ENCODE data around the gene DLG5. TPM values are rescaled to one million over a fixed set of nuclear protein-coding genes. Genes with fewer than 3 reads are reported as not detected.

The DLG5 gene
- total RNA-seq, 2 experiments from 2014 or later = 3.0 to 4.8 TPM

GRCh38 chr10:77825965-77826364, 100.6 kb downstream of the DLG5 start:
- CTCF ChIA-PET = no interaction called here
- no peaks in the 10 kb centered on the region for H3K27me3 Mint-ChIP-seq

GRCh38 chr10:77824908-77825307, 101.6 kb downstream of the DLG5 start:
- Mint-ChIP-seq H3K27ac (no peak overlapping the region), H3K36me3 (no peaks in the 10 kb centered on the region), H3K4me3 (no peak overlapping the region), H3K9me3 (ENCODE audit: low read depth) (no peaks in the 10 kb centered on the region), H3K27me3 (no peaks in the 10 kb centered on the region), H3K4me1 (peaks cover 7% of the 10 kb centered on the region)
- DNase-seq (no peak), ATAC-seq (no peak)
- CTCF ChIA-PET = interaction anchor here (0.6 to 0.9 kb wide), 3 partner anchors 12 to 1300 kb away, joined by 3 read pairs; no protein-coding TSS in a partner anchor

More at GRCh38 chr10:77825965-77826364, 100.6 kb downstream of the DLG5 start:
- H3K27ac Mint-ChIP-seq = no peak overlapping the region
- H3K4me1 Mint-ChIP-seq = no peaks in the 10 kb centered on the region
- no peak for ATAC-seq
- no peaks in the 10 kb centered on the region for H3K36me3 Mint-ChIP-seq
- no peaks in the 10 kb centered on the region for H3K9me3 Mint-ChIP-seq (ENCODE audit: low read depth)
- no peak for DNase-seq
- H3K4me3 Mint-ChIP-seq = no peak overlapping the region

DNA sequence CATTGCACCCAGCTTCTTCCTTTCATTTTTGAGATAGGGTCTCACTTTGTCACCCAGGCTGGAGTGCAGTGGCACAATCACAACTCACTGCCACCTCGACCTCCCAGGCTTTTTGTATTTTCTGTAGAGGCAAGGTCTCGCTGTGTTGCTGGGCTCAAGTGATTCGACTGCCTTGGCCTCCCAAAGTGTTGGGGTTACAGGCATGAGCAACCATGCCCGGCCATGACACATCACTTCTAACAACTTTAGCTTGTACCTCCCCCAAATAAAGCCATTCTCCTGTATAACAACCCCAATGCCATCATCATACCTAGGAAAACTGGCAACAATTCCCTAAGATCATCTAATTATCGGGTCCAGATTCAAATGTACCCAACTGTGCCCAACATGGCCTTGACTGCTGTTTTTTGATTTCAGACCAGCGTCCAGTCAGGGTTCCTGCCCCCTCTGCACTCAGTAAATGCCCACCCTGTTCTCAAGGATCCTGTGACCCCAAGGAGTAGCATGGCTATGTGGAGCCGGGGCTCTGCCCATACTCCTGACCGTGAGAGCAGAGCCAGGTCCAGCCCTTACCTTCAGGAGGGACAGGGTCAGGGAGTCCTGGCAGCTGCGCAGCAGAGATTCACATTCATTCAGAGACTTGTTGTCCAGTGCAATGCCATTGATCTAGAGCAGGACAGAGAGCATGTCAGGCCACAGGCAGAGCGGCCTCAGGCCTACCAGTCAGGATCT, 102.6 kb downstream of the DLG5 start:
- ATAC-seq (no peak), DNase-seq (no peak)
- Mint-ChIP-seq H3K27me3 (no peaks in the 10 kb centered on the region), H3K9me3 (ENCODE audit: low read depth) (no peaks in the 10 kb centered on the region), H3K4me3 (no peak overlapping the region), H3K27ac (no peak overlapping the region), H3K36me3 (no peaks in the 10 kb centered on the region), H3K4me1 (peaks cover 7% of the 10 kb centered on the region)
- CTCF ChIA-PET = no interaction called here

GRCh38 chr10:77821551-77821950, 105.0 kb downstream of the DLG5 start:
- CTCF ChIA-PET = interaction anchor here (1.3 kb wide), 1 partner anchor 16 kb away, joined by 3 read pairs; no protein-coding TSS in a partner anchor
- DNase-seq = no peak
- ATAC-seq = no peak
- Mint-ChIP-seq H3K4me3 (no peak overlapping the region), H3K9me3 (ENCODE audit: low read depth) (no peaks in the 10 kb centered on the region), H3K4me1 (peaks cover 7% of the 10 kb centered on the region), H3K36me3 (no peaks in the 10 kb centered on the region), H3K27me3 (no peaks in the 10 kb centered on the region), H3K27ac (no peak overlapping the region)

DNA sequence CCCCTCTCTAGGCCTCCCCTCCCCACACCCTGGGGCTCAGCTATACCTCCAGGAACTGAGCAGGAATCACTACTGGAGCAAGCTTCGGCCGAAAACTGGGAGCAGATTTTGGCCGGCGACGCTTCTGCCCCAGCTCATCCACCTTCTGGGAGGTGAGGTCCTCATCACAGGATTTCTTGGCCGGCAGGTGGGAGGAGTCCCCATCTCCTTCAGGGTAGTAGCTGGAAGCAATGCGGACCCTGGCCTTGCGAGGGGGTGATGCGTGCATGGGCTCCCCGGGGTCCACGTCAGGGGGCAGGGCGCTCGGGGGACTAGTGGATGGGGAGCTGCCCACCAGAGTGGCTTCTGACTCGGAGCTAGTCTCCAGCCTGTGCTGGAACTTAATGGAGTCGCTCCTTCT, 105.5 kb downstream of the DLG5 start:
- peaks cover 7% of the 10 kb centered on the region for H3K4me1 Mint-ChIP-seq
- CTCF ChIA-PET = interaction anchor here (1.0 to 1.3 kb wide), 2 partner anchors 17 to 31 kb away, joined by 3 read pairs; no protein-coding TSS in a partner anchor
- no peaks in the 10 kb centered on the region for H3K36me3 Mint-ChIP-seq
- DNase-seq (no peak), ATAC-seq (no peak)
- no peak overlapping the region for H3K4me3 Mint-ChIP-seq
- no peaks in the 10 kb centered on the region for H3K9me3 Mint-ChIP-seq (ENCODE audit: low read depth)
- H3K27ac Mint-ChIP-seq = no peak overlapping the region
- H3K27me3 Mint-ChIP-seq = no peaks in the 10 kb centered on the region

GRCh38 chr10:77820349-77820748, 106.2 kb downstream of the DLG5 start:
- H3K27me3 Mint-ChIP-seq = no peaks in the 10 kb centered on the region
- ATAC-seq (peak; percentile 33), DNase-seq (no peak)
- H3K36me3 Mint-ChIP-seq = no peaks in the 10 kb centered on the region
- CTCF ChIA-PET = interaction anchor here (1.0 to 1.7 kb wide), 2 partner anchors 18 to 32 kb away, joined by 3 to 4 read pairs; no protein-coding TSS in a partner anchor
- H3K9me3 Mint-ChIP-seq (ENCODE audit: low read depth) = no peaks in the 10 kb centered on the region
- peak overlapping the region; percentile 9 for H3K27ac Mint-ChIP-seq
- peaks cover 7% of the 10 kb centered on the region for H3K4me1 Mint-ChIP-seq
- no peak overlapping the region for H3K4me3 Mint-ChIP-seq

GRCh38 chr10:77819210-77820112, 107.1 kb downstream of the DLG5 start:
- no peak for ATAC-seq
- CTCF ChIA-PET = interaction anchor here (1.7 kb wide), 1 partner anchor 19 kb away, joined by 4 read pairs; no protein-coding TSS in a partner anchor

DNA sequence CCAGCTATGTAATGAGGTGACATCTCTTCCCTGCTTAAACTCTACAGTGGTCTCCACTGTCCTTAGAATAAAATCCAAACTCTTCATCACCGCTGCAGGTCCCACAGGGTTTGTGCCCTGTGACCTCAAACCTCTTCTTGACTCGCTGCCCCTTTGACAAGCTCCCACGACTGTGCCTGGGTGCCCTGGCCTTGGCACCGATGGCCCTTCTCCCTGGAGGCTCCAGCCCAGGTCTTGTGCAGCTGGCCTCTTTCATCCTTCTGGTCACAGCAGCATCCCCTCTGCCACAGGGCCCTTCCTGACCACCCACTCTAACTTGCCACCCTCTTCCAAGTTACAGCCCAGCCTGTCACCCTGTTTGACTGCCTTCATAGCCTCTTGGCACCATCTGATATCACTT, 108.2 kb downstream of the DLG5 start:
- no peak overlapping the region for H3K4me3 Mint-ChIP-seq
- H3K36me3 Mint-ChIP-seq = no peaks in the 10 kb centered on the region
- H3K27me3 Mint-ChIP-seq = no peaks in the 10 kb centered on the region
- ATAC-seq (no peak), DNase-seq (no peak)
- CTCF ChIA-PET = no interaction called here
- H3K4me1 Mint-ChIP-seq = peaks cover 7% of the 10 kb centered on the region
- no peaks in the 10 kb centered on the region for H3K9me3 Mint-ChIP-seq (ENCODE audit: low read depth)
- no peak overlapping the region for H3K27ac Mint-ChIP-seq

More at GRCh38 chr10:77819210-77820112, 107.1 kb downstream of the DLG5 start:
- no peaks in the 10 kb centered on the region for H3K9me3 Mint-ChIP-seq (ENCODE audit: low read depth)
- H3K27me3 Mint-ChIP-seq = no peaks in the 10 kb centered on the region
- no peak for DNase-seq
- no peak overlapping the region for H3K27ac Mint-ChIP-seq
- no peak overlapping the region for H3K4me3 Mint-ChIP-seq
- no peaks in the 10 kb centered on the region for H3K36me3 Mint-ChIP-seq
- H3K4me1 Mint-ChIP-seq = peaks cover 7% of the 10 kb centered on the region

DNA sequence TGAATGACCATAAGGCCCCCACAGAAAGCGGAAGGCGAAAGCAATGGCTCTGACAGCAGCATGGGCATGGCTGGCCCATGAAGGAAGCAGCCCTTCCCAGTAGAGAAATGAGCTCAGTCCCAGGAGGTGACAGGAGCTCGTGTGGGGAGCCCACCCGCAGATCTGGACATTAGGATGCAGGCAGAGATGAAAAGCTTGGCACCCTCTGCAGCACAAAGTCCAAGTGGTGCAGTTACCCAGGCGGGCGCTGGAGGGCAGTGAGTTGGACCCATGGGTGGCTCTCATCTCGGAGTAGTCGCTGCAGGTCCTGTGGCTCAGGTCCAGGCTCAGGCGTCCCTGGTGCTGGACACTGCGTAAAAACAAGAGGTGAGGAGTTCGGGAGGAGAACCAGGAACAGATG, 109.0 kb downstream of the DLG5 start:
- no peaks in the 10 kb centered on the region for H3K36me3 Mint-ChIP-seq
- DNase-seq (no peak), ATAC-seq (no peak)
- no peaks in the 10 kb centered on the region for H3K27me3 Mint-ChIP-seq
- no peak overlapping the region for H3K27ac Mint-ChIP-seq
- no peaks in the 10 kb centered on the region for H3K9me3 Mint-ChIP-seq (ENCODE audit: low read depth)
- H3K4me1 Mint-ChIP-seq = peaks cover 7% of the 10 kb centered on the region
- H3K4me3 Mint-ChIP-seq = no peak overlapping the region
- CTCF ChIA-PET = no interaction called here

- DNase-seq (no peak), ATAC-seq (no peak)
- no peak overlapping the region for H3K4me3 Mint-ChIP-seq
- H3K4me1 Mint-ChIP-seq = peaks cover 7% of the 10 kb centered on the region
- no peaks in the 10 kb centered on the region for H3K27me3 Mint-ChIP-seq
- no peak overlapping the region for H3K27ac Mint-ChIP-seq
- no peaks in the 10 kb centered on the region for H3K36me3 Mint-ChIP-seq
- H3K9me3 Mint-ChIP-seq (ENCODE audit: low read depth) = no peaks in the 10 kb centered on the region
- CTCF ChIA-PET = no interaction called here
These were observed 110.2 kb downstream of the DLG5 start for GRCh38 chr10:77816311-77816710.

GRCh38 chr10:77812741-77813140, 113.8 kb downstream of the DLG5 start:
- DNase-seq (no peak), ATAC-seq (no peak)
- Mint-ChIP-seq H3K36me3 (no peaks in the 10 kb centered on the region), H3K27me3 (no peaks in the 10 kb centered on the region), H3K4me1 (no peaks in the 10 kb centered on the region), H3K9me3 (ENCODE audit: low read depth) (no peaks in the 10 kb centered on the region), H3K27ac (no peak overlapping the region), H3K4me3 (no peak overlapping the region)
- CTCF ChIA-PET = no interaction called here

DNA sequence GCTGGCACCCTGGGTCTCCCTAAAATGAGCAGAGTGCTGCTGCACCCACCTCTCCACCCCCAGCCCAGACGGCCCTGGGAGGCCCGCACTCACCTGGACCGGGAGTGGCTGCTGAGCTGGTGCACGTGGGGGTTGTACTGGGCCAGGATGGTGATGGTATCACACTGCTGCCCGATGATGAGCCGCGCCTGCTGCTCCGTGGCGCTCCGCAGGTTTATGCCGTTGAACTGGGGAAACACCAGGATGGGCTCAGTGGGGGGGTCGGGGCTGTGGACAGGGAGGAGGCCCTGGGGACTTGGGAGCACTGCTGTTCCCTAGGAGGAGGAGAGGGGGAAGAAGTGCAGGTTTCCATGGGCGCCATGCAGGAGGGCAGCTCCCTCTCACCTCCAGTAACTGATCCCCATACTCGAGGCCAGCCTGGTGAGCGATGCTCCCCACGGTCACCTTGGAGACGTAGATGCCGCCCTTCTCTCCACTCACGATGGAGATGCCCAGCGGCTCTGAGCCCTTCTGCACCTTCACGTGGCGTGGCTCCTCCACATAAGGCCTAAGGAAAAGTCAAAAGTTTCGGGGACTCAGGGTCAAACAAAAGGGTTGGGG, 114.6 kb downstream of the DLG5 start:
- no peaks in the 10 kb centered on the region for H3K4me1 Mint-ChIP-seq
- no peak overlapping the region for H3K27ac Mint-ChIP-seq
- DNase-seq (no peak), ATAC-seq (no peak)
- H3K9me3 Mint-ChIP-seq (ENCODE audit: low read depth) = no peaks in the 10 kb centered on the region
- CTCF ChIA-PET = no interaction called here
- H3K4me3 Mint-ChIP-seq = no peak overlapping the region
- no peaks in the 10 kb centered on the region for H3K36me3 Mint-ChIP-seq
- H3K27me3 Mint-ChIP-seq = no peaks in the 10 kb centered on the region

DNA sequence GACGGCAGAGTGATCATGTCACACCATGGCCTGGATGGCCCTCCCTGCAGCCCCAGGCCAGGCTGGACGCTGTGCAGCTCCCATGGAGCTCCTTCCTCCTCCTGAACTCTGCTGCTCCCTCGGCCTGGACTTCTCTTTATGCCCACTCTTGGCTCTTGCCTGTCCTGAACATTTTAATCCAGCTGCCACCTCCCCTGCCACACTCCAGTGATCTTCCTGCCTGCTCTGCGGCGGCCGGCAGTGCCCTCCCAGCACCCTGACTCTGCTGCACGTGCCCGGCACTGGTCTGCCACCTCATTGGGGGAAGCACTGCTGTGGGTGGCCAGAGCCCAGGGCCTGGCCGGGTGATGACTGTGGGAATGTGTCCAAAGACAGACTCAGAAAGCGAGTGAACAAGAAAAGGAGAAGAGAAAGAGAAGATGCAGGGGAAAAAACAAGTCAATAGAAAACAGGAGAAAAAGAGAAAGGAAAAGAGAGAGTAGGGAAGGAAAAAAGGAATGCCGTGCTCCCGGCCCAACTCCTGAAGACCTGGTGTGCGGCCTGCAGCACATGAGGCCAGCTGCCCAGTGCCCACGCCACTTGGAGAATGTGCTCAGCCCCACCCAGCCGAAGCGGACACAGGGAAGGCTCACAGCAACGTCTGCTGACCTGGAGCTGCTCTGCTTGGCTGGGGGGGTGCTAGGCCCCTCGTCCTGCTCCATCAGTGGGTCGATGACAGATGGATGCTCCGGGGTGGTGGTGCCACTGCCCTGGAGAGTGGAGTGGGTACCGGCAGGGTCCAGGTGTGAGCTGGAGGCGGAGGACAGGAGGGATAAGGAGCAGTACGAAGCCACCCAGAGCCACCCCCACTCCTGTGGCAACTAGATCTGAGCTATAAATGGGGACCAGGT, 115.9 kb downstream of the DLG5 start:
- no peak overlapping the region for H3K4me3 Mint-ChIP-seq
- CTCF ChIA-PET = no interaction called here
- H3K27ac Mint-ChIP-seq = no peak overlapping the region
- ATAC-seq (no peak), DNase-seq (no peak)
- no peaks in the 10 kb centered on the region for H3K4me1 Mint-ChIP-seq
- H3K9me3 Mint-ChIP-seq (ENCODE audit: low read depth) = no peaks in the 10 kb centered on the region
- H3K27me3 Mint-ChIP-seq = no peaks in the 10 kb centered on the region
- no peaks in the 10 kb centered on the region for H3K36me3 Mint-ChIP-seq

All from activated CD8-positive, alpha-beta memory T cell treated with anti-CD3 and anti-CD28 coated beads, Interleukin-2, amount 10 ng/mL, durations not matched to agents 7 days and 5 days (primary cell).